GOT3 (cell line): Measurements from ENCODE around the gene KCNH8.

Source experiments
- DNase-seq: peaks from one replicate; lab custom pipeline; 2025; ENCODE audit warnings: mixed read lengths; lab: John Stamatoyannopoulos, UW

Gene KCNH8

DNA sequence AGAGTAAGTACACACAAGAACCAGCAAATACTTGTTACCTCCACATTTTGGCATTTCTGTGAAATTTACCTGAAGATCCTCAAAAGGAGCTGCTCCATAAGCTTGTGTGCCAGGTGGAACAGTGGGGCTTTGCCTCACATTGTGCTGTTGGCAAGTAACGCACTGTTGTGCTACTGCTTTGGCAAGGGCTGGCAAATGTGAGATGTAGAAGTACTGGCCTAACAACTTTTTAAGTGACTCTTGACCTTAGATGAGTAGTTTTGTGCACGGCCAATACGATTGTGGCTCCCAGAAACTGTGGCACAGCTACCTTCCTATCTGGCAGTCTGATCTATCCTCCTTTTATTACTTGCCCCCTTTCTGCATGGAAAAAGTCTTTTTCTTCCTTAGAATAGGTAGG lies 337.0 kb downstream of the KCNH8 start:
- no peak for DNase-seq

- no peak for DNase-seq
Measured at GRCh38 chr3:19487386-19487785, 339.1 kb downstream of the KCNH8 start.

DNA sequence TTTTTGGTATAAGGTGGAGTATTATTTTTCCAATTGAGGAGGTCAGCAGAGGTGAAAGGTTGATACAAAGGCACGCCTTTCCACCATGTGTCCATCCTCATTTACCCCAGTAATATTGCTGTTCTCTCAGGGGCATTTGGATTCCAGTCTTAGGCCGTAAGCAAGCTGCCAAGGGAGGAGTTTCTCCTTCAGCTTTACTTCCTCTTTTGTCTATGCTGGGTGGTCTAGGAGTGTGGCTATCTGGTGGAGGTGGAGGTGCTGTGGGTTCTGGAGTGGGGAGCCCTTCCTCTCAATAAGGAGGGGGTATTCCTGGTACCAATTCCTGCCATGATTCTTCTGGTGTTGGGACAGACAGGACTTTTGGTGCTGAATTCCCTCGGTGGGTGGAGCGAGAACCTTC lies 340.6 kb downstream of the KCNH8 start:
- DNase-seq, result no peak

- no peak for DNase-seq
Measured at GRCh38 chr3:19489936-19490335, 341.6 kb downstream of the KCNH8 start.

- no peak for DNase-seq
Measured at GRCh38 chr3:19506171-19506570, 357.9 kb downstream of the KCNH8 start.

- DNase-seq, result no peak
Measured at GRCh38 chr3:19522305-19522704, 374.0 kb downstream of the KCNH8 start.

DNA sequence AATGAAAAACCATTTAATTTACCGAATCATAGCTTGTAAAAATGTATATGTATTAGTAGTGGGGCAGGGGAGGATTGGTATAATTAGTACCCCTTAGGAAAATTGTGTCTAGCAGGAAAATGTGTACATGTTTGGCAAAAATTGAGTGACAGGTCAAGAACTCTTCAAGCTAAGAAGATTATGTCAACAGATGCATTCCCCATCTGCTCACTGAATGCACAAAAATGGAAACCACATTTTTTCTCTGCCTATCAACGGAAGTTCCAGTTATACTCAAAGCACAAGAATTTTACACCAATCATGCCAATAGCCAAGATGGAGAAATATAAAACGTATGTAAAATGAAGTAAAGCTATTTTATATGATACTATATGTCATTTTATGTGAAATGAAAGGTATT lies 377.8 kb downstream of the KCNH8 start:
- DNase-seq, result no peak

- no peak for DNase-seq
Measured at GRCh38 chr3:19527746-19528145, 379.4 kb downstream of the KCNH8 start.

GRCh38 chr3:19531426-19531825 lies 383.1 kb downstream of the KCNH8 start:
- DNase-seq, result no peak

DNA sequence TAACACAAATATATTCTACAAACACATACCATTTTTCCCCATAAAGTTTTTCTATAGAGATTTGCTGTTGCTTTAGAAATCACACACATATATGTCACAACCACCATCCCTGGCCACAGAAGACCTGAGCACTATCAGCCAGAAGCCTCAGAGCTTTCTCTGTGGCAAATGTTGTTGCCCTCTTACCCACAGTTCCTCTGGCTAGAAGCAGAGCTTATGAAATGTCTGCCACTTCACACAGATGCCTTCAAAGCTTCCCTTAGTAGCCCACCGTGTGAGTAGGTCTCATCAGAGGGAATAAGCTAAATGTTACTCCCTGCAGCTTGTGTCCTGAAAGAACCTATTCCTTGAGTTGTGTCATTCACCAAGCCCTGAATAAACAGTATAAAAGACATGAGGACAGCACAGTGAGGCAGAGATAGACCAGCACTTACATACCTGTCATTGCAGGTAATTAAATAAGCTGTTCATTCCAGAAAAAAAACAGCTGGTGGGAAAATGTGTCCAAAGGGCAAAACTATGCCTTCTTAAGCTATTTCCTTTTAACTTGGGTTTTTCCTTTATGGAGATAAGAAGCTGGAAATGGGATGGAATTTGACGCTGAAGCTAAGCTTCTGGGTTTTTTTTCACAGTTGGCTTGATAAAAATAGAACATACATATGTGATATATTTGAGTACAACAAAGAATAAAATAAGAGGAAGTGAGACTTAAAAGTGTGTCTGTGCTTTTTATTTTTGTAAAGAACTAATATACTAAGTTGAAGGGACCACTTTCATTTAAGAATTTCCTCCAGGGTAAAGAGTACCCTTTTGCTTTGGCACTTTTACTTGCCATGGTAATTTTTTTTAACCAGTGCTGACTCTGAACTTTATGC lies 391.4 kb downstream of the KCNH8 start:
- no peak for DNase-seq

DNA sequence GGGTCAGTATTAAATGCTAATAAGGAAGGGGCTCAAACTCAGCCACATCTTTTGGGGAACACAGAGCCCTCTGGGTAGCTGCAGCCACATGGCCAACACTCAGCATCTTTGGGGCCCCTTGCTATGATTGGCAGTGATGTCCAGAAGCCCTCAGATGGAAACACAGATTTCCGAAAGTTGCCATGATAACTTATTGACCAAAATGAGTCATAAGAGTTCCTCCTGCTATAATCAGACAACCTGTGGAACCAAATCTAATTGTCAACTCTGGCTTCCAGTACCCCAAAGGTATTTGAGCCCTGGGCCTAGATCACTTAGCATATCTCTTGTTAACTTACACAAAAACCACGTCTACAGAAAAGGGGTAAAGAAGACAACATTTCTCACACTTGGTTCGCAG lies 392.2 kb downstream of the KCNH8 start:
- no peak for DNase-seq

- no peak for DNase-seq
Measured at GRCh38 chr3:19541284-19541683, 393.0 kb downstream of the KCNH8 start.

DNA sequence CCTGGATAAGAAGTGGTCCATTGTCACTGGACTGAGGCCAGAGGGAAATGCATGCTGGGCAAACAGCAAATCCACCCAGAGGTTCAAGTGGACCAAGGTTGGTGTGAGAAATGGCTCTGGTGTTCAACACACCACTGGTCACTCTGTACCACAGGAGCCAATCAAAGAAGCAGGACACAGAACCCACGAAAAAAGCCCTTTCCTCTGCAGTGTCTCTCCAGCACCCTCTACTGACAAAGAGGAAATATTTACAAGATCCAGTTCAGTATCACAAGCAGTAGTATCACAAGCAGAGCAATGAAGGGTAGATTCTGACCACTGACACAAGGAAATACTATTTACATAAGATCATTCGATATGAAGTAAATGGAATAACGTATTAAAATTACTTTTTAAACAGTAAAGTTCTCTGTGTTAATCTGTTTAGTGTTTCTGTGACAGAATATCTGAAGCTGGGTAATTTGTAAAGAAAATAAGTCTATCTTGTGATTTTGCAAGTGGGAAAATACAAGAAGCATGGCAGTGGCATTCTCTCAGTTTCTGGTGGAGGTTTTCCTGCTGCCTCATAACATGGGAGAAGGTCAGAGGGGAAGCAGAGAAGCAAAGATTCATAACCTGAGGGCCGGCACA lies 395.0 kb downstream of the KCNH8 start:
- DNase-seq, result no peak

- no peak for DNase-seq
Measured at GRCh38 chr3:19547665-19548464, 399.6 kb downstream of the KCNH8 start.

DNA sequence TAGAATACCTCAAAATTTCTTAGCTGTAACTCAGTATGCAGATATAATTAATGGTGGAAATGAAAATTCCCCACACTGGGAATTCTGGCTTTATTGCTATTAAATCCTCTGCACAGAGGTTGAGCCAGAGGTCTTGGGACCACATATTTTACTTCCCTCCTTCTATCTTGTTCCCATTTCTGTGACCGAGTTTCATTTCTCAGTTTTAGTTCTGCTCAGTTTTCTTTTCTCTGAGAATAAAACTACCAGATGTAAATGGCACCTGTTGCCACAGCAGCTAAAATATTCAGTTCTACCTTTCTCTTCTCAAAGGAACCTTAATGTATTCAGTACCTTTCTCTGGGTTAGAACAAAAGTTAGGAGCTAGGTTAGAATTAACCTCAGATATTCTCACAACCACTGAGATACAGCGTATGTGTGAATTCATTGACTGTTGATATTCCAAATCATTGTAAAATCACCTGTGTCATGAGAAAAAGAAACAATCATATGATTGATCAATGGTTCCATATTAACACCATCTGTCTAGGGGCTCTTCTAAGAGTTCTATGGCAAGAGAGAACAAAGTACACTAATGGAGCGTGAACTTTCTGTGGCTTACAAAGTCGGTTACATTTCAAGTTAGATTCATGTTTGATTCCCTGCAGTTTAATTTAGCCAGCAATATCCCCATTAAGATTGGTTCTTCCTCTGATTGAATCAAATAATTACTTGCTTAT lies 411.6 kb downstream of the KCNH8 start:
- DNase-seq, result no peak

DNA sequence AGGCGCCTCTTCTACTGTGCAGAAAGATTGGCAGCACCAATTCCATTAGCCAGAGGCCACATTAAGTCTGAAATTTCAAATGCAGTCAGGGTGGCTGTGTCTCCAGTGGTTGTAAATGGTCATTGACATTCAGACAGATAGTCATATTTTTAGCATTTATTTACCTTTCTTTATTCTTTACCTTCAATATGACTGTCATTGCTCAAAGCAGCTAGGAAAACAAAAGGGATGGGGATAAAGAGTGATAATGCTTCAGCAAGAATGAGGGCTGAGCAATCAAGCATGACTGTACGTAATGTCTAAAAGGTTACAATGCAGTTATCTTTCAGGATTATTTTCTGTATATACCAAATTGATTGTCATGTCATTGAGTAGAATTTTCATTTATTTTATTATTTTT lies 425.3 kb downstream of the KCNH8 start:
- no peak for DNase-seq

- no peak for DNase-seq
Measured at GRCh38 chr3:19574268-19574667, 426.0 kb downstream of the KCNH8 start.

DNA sequence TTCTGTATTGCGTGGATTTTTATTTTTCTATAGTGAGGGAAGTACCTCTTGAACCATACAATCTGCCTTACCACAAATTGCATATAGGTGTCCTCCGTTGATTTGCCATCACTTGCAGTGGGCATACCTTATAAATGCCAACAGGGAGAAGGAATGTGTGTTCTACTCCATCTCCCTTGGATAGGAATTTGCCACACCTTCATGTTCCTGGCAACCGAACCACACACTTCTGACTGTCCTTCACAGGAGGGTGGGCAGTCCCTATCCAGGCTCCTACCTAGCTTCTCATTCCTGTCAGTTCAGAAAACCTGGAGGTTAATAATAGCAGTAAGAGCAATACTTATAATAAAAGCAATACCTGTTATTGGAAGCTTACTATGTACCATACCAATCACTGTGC lies 428.0 kb downstream of the KCNH8 start:
- no peak for DNase-seq
